Bronchial epithelial cell (primary cell): ENCODE data around the gene HMCN1. TPM values are rescaled to one million over a fixed set of nuclear protein-coding genes. Genes with fewer than 3 reads are reported as not detected.
"Not testable (repeated sequence)": the region's sequence is repeated elsewhere in the genome, so short reads cannot be mapped to it uniquely, and the experiment has no call there.

ENCODE experiments used
- DNase-seq: peaks from one replicate; pipeline ENCODE4 v3.0.0-alpha.2; 2010; ENCODE audit warnings: low read depth
- FAIRE-seq: peaks from 2 replicates; lab custom pipeline; 2011; peaks lifted over from hg19 to GRCh38; lab: Jason Lieb, UNC
- H3K27me3 ChIP-seq: 2 replicates; pipeline ENCODE4 v1.5.1; 2011; ENCODE audit warnings: low read length; ENCODE audit not compliant: control insufficient read depth, insufficient read depth
- H3K36me3 ChIP-seq: 2 replicates; pipeline ENCODE4 v1.5.1; 2011; ENCODE audit warnings: low read length; ENCODE audit not compliant: control insufficient read depth, insufficient read depth
- H3K4me3 ChIP-seq: 2 replicates; pipeline ENCODE4 v1.5.1; 2011; ENCODE audit warnings: mild to moderate bottlenecking, low read depth, low read length, control low read depth
- CTCF ChIP-seq: IDR thresholded peaks from 2 replicates; pipeline ENCODE4 v1.5.1; 2011; ENCODE audit warnings: mild to moderate bottlenecking, moderate library complexity, low read length, control low read depth, inconsistent platforms; ENCODE audit not compliant: insufficient read depth, severe bottlenecking
- total RNA-seq: library from RNA; depleted of rRNA; stranded (reverse); fragments of >200 nt; gene quantifications from 2 replicates; pipeline ENCODE4 v1.2.1, GENCODE V29; 2014

Gene HMCN1
- total RNA-seq, 1 donor from 2014 or later = 1.1 TPM

- no peaks in the 10 kb centered on the region for H3K27me3 ChIP-seq
- TF ChIP-seq CTCF = no peak
- no peak overlapping the region for H3K4me3 ChIP-seq
- no peaks in the 10 kb centered on the region for H3K36me3 ChIP-seq
- DNase-seq = no peak
- no peak for FAIRE-seq
These were observed 53.0 kb downstream of the HMCN1 start for GRCh38 chr1:185787238-185787637.

- DNase-seq (no peak), FAIRE-seq (no peak)
- no peak for TF ChIP-seq CTCF
- Histone ChIP-seq H3K36me3 (no peaks in the 10 kb centered on the region), H3K27me3 (no peaks in the 10 kb centered on the region), H3K4me3 (no peak overlapping the region)
These were observed 54.2 kb downstream of the HMCN1 start for GRCh38 chr1:185788386-185788785.

- H3K36me3 ChIP-seq = no peaks in the 10 kb centered on the region
- H3K4me3 ChIP-seq = no peak overlapping the region
- TF ChIP-seq CTCF = no peak
- no peak for DNase-seq
- FAIRE-seq = no peak
- H3K27me3 ChIP-seq = no peaks in the 10 kb centered on the region
These were observed 55.5 kb downstream of the HMCN1 start for GRCh38 chr1:185789501-185790193.

GRCh38 chr1:185790194-185790735, 56.1 kb downstream of the HMCN1 start:
- Histone ChIP-seq H3K36me3 (no peaks in the 10 kb centered on the region), H3K27me3 (no peaks in the 10 kb centered on the region), H3K4me3 (no peak overlapping the region)
- FAIRE-seq (no peak), DNase-seq (no peak)
- TF ChIP-seq CTCF = no peak

GRCh38 chr1:185792040-185792439, 57.8 kb downstream of the HMCN1 start:
- FAIRE-seq (no peak), DNase-seq (no peak)
- Histone ChIP-seq H3K27me3 (no peaks in the 10 kb centered on the region), H3K4me3 (no peak overlapping the region), H3K36me3 (no peaks in the 10 kb centered on the region)
- TF ChIP-seq CTCF = no peak

GRCh38 chr1:185794495-185794894, 60.3 kb downstream of the HMCN1 start:
- not testable (repeated sequence) for FAIRE-seq, H3K4me3 ChIP-seq

More at GRCh38 chr1:185794495-185794894, 60.3 kb downstream of the HMCN1 start:
- H3K36me3 ChIP-seq, DNase-seq, H3K27me3 ChIP-seq: not testable (repeated sequence)
